IMR-90 (cell line): ENCODE results near the gene TBC1D8. TPM values are rescaled to one million over a fixed set of nuclear protein-coding genes. Genes with fewer than 3 reads are reported as not detected.

Source experiments
- ATAC-seq: fragments of 200-7000 bp; cut with Tn5 transposase; 2 replicates; pipeline ENCODE4 v1.9.1; 2020; ENCODE audit warnings: low read depth, mild to moderate bottlenecking, moderate library complexity
- BruUV-seq: library from RNA; stranded (reverse); fragments of 400-500 nt; replicated peaks from 2 replicates; lab custom pipeline; 2021; lab: Mats Ljungman, UMichigan
- CTCF ChIA-PET: fragments of 300-600 bp; formaldehyde crosslinking; extraction: SDS; loops from one replicate; lab custom pipeline; 2021; ENCODE audit warnings: antibody characterized with exemption; lab: Yijun Ruan, JAX
- POLR2A ChIA-PET: fragments of 300-600 bp; sonication (Branson Sonifier 250); formaldehyde crosslinking; loops from one replicate; lab custom pipeline; 2022; ENCODE audit warnings: antibody characterized with exemption; ENCODE audit not compliant: unreplicated experiment; lab: Charles Lee
- DNase-seq: peaks from one replicate; pipeline ENCODE4 v3.0.0; 2013
- H2AFZ ChIP-seq: replicated peaks from 2 replicates; pipeline ENCODE3; 2013; ENCODE audit warnings: low read length, mild to moderate bottlenecking; ENCODE audit not compliant: poor library complexity
- H2AK5ac ChIP-seq: 2 replicates; pipeline ENCODE4 v1.6.1; 2013; ENCODE audit warnings: low read depth, low read length, inconsistent platforms
- H2AK9ac ChIP-seq: replicated peaks from 2 replicates; pipeline ENCODE3; 2013; ENCODE audit warnings: mild to moderate bottlenecking, low read depth, low read length, moderate library complexity; ENCODE audit not compliant: poor library complexity
- H2BK120ac ChIP-seq: 2 replicates; pipeline ENCODE4 v1.6.1; 2013; ENCODE audit warnings: low read depth, low read length, inconsistent platforms
- H2BK15ac ChIP-seq: 3 replicates; pipeline ENCODE4 v1.6.1; 2013; ENCODE audit warnings: low read depth, low read length, inconsistent platforms
- H2BK20ac ChIP-seq: 2 replicates; pipeline ENCODE4 v1.6.1; 2013; ENCODE audit warnings: low read depth, mild to moderate bottlenecking, inconsistent platforms, low read length, moderate library complexity
- H2BK5ac ChIP-seq: 2 replicates; pipeline ENCODE4 v1.6.1; 2013; ENCODE audit warnings: mild to moderate bottlenecking, low read depth, low read length, inconsistent platforms; ENCODE audit not compliant: poor library complexity, severe bottlenecking
- H3K14ac ChIP-seq: replicated peaks from 2 replicates; pipeline ENCODE4 v1.6.1; 2013; ENCODE audit warnings: low read depth, low read length, inconsistent platforms
- H3K18ac ChIP-seq: 2 replicates; pipeline ENCODE4 v1.6.1; 2013; ENCODE audit warnings: low read depth, low read length, control low read depth
- H3K23ac ChIP-seq: 2 replicates; pipeline ENCODE4 v1.6.1; 2013; ENCODE audit warnings: low read depth, low read length, inconsistent platforms
- H3K27ac ChIP-seq: 2 replicates; pipeline ENCODE4 v1.5.1; 2013; ENCODE audit warnings: mild to moderate bottlenecking, control low read depth, low read length; ENCODE audit not compliant: insufficient read depth
- H3K27me3 ChIP-seq: 2 replicates; pipeline ENCODE4 v1.6.1; 2013; ENCODE audit warnings: low read length; ENCODE audit not compliant: control insufficient read depth, insufficient read depth
- H3K36me3 ChIP-seq: 2 replicates; pipeline ENCODE4 v1.6.1; 2013; ENCODE audit warnings: low read length, mixed read lengths; ENCODE audit not compliant: control insufficient read depth, insufficient read depth
- H3K4ac ChIP-seq: 2 replicates; pipeline ENCODE4 v1.6.1; 2013; ENCODE audit warnings: low read depth, low read length, inconsistent platforms
- H3K4me1 ChIP-seq: 2 replicates; pipeline ENCODE4 v1.6.1; 2013; ENCODE audit warnings: low read length, mixed read lengths; ENCODE audit not compliant: control insufficient read depth, insufficient read depth
- H3K4me2 ChIP-seq: 2 replicates; pipeline ENCODE4 v1.6.1; 2013; ENCODE audit warnings: low read depth, mild to moderate bottlenecking, control low read depth, low read length, moderate library complexity
- H3K4me3 ChIP-seq: 2 replicates; pipeline ENCODE4 v1.5.1; 2013; ENCODE audit warnings: low read depth, mild to moderate bottlenecking, control low read depth, low read length, moderate library complexity; ENCODE audit not compliant: insufficient read depth
- H3K56ac ChIP-seq: 2 replicates; pipeline ENCODE4 v1.6.1; 2013; ENCODE audit warnings: low read length, inconsistent platforms; ENCODE audit not compliant: insufficient read depth; ENCODE audit errors: extremely low read depth
- H3K79me1 ChIP-seq, 2 experiments: 2 replicates each; pipeline ENCODE4 v1.6.1; 2013; ENCODE audit warnings: low read length in 2 of 2, inconsistent platforms in 1 of 2, low read depth in 1 of 2
- H3K9ac ChIP-seq: 2 replicates; pipeline ENCODE4 v1.6.1; 2013; ENCODE audit warnings: low read depth, low read length, control low read depth
- H3K9me1 ChIP-seq: 2 replicates; pipeline ENCODE4 v1.6.1; 2013; ENCODE audit warnings: low read length, inconsistent platforms; ENCODE audit not compliant: insufficient read depth
- H3K9me3 ChIP-seq: 2 replicates; pipeline ENCODE4 v1.6.1; 2013; ENCODE audit warnings: low read length; ENCODE audit not compliant: control insufficient read depth, insufficient read depth
- H4K20me1 ChIP-seq: 2 replicates; pipeline ENCODE4 v1.6.1; 2013; ENCODE audit warnings: low read length, inconsistent platforms; ENCODE audit not compliant: insufficient read depth
- H4K5ac ChIP-seq: 2 replicates; pipeline ENCODE4 v1.6.1; 2013; ENCODE audit warnings: mild to moderate bottlenecking, low read depth, low read length, control low read depth
- H4K8ac ChIP-seq, 2 experiments: 2 replicates each; pipeline ENCODE4 v1.6.1; 2013; ENCODE audit warnings: low read depth in 2 of 2, low read length in 2 of 2, control low read depth in 1 of 2, inconsistent platforms in 1 of 2
- H4K91ac ChIP-seq: 2 replicates; pipeline ENCODE4 v1.6.1; 2013; ENCODE audit warnings: low read depth, low read length, inconsistent platforms; ENCODE audit not compliant: insufficient read depth
- BHLHE40 ChIP-seq: fragments of 150-350 bp; IDR thresholded peaks from 2 replicates; pipeline ENCODE4 v1.6.1; 2016; ENCODE audit warnings: mild to moderate bottlenecking, low read depth, low read length
- CEBPB ChIP-seq: IDR thresholded peaks from 2 replicates; pipeline ENCODE4 v1.6.1; 2012; ENCODE audit warnings: low read depth, low read length, improper control_type of control experiment
- CHD1 ChIP-seq: IDR thresholded peaks from 2 replicates; pipeline ENCODE4 v1.6.1; 2012; ENCODE audit warnings: low read depth, low read length, improper control_type of control experiment
- CTCF ChIP-seq: conservative IDR thresholded peaks from 2 replicates; pipeline ENCODE4 v1.5.1; 2012; ENCODE audit warnings: mild to moderate bottlenecking, low read depth, low read length, improper control_type of control experiment
- ELK1 ChIP-seq: fragments of 150-350 bp; IDR thresholded peaks from 2 replicates; pipeline ENCODE4 v1.6.1; 2016; ENCODE audit warnings: low read depth, mild to moderate bottlenecking, low read length, moderate library complexity, borderline replicate concordance
- FOS ChIP-seq: fragments of 150-350 bp; IDR thresholded peaks from 2 replicates; pipeline ENCODE4 v1.6.1; 2016; ENCODE audit warnings: low read depth, low read length
- MAFK ChIP-seq: IDR thresholded peaks from 2 replicates; pipeline ENCODE4 v1.6.1; 2012; ENCODE audit warnings: low read depth, low read length, improper control_type of control experiment
- MAZ ChIP-seq: IDR thresholded peaks from 2 replicates; pipeline ENCODE4 v1.6.1; 2012; ENCODE audit warnings: low read depth, mild to moderate bottlenecking, low read length, improper control_type of control experiment, moderate library complexity, borderline replicate concordance
- MXI1 ChIP-seq: IDR thresholded peaks from 2 replicates; pipeline ENCODE4 v1.6.1; 2012; ENCODE audit warnings: low read depth, mild to moderate bottlenecking, low read length, moderate library complexity, borderline replicate concordance
- NFE2L2 ChIP-seq: fragments of 150-350 bp; IDR thresholded peaks from 2 replicates; pipeline ENCODE4 v1.6.1; 2016; ENCODE audit warnings: low read depth, mild to moderate bottlenecking, low read length
- POLR2A ChIP-seq: IDR thresholded peaks from 2 replicates; pipeline ENCODE4 v1.6.1; 2012; ENCODE audit warnings: mild to moderate bottlenecking, low read depth, low read length
- RAD21 ChIP-seq: IDR thresholded peaks from 2 replicates; pipeline ENCODE4 v1.6.1; 2012; ENCODE audit warnings: low read length, improper control_type of control experiment
- RCOR1 ChIP-seq: IDR thresholded peaks from 2 replicates; pipeline ENCODE4 v1.6.1; 2012; ENCODE audit warnings: mild to moderate bottlenecking, low read length, improper control_type of control experiment; ENCODE audit not compliant: insufficient replicate concordance
- USF2 ChIP-seq: fragments of 150-350 bp; IDR thresholded peaks from 2 replicates; pipeline ENCODE4 v1.6.1; 2017; ENCODE audit warnings: mild to moderate bottlenecking, antibody characterized with exemption, low read length, low read depth
- WGBS, 2 experiments: methylation state at CpG; one replicate each; pipeline versions ENCODE4 v1.1.5 to v1.1.7; 2013; ENCODE audit warnings: missing lambda C conversion rate in 2 of 2; ENCODE audit not compliant: insufficient read length in 1 of 2; ENCODE audit errors: extremely low coverage in 2 of 2; 5-methylcytosine and 5-hydroxymethylcytosine counted together
- dilution Hi-C: fragments of 300-500 bp; cut with HindIII; formaldehyde crosslinking; loops from one replicate; pipeline ENCODE4 v1.14.3; 2018; ENCODE audit warnings: low sequenced_read_pairs; ENCODE audit not compliant: unreplicated experiment
- in situ Hi-C: fragments of 300-500 bp; cut with MboI; formaldehyde crosslinking; loops from 3 replicates; pipeline ENCODE4 v1.14.3; 2019; ENCODE audit warnings: low sequenced_read_pairs, inconsistent platforms, mixed read lengths
- intact Hi-C: fragments of 100-400 bp; cut with micrococcal nuclease; formaldehyde crosslinking; loops from 2 replicates; pipeline ENCODE4 v1.10.0; 2022
- polyA plus RNA-seq, 3 experiments: library from polyadenylated mRNA; depleted of rRNA; stranded (reverse); fragments of >200 nt; gene quantifications; 2 replicates each; pipeline ENCODE4 v1.2.3, GENCODE V29; 2012; ENCODE audit warnings: low replicate concordance in 1 of 3
- total RNA-seq: library from RNA; depleted of rRNA; stranded (reverse); fragments of >200 nt; gene quantifications from 2 replicates; pipeline ENCODE4 v1.2.3, GENCODE V29; 2012

TBC1D8 gene
- total and polyA plus RNA-seq, 2 of the 4 experiments (the other 2 are of a cell fraction): 1.3 to 1.5 TPM

DNA sequence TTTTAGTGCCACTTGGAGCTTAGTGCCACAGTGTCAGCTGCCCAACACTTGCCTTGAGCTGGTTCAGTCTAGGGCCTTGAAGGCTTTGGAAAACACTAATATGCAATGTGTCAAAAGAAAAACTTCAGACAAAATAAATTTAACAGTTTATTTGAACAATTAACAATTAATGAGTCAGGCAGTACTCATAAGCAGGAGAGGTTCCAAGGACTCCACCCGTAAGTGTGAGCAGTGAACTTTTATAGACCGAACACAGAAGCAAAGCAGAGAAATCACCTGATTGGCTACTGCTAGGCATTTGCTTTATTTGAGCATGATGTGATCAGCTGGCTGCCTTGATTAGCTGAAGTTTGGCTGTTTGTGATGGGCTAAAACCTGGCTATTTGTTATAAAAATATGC is 49.5 kb upstream of the TBC1D8 start:
- Histone ChIP-seq H2AFZ (no peak overlapping the region), H3K79me1 (no peaks in the 10 kb centered on the region), H3K9me1 (no peaks in the 10 kb centered on the region), H3K36me3 (no peaks in the 10 kb centered on the region), H3K18ac (no peak overlapping the region), H3K27me3 (peaks cover 4% of the 10 kb centered on the region), H3K4me2 (no peak overlapping the region), H3K9ac (no peak overlapping the region), H3K9me3 (no peaks in the 10 kb centered on the region), H3K23ac (no peak overlapping the region), H2BK15ac (no peak overlapping the region), H2BK5ac (no peak overlapping the region), H4K20me1 (no peaks in the 10 kb centered on the region), H3K4ac (no peak overlapping the region), H3K14ac (0 out of 2 replicates have a peak overlapping the region, but pooled peaks have one; percentile 48), H3K56ac (no peak overlapping the region), H4K5ac (no peak overlapping the region), H2AK5ac (no peak overlapping the region), H2BK20ac (no peak overlapping the region), H2BK120ac (no peak overlapping the region), H3K4me1 (no peaks in the 10 kb centered on the region; the same call in 1 of the 2 replicates), H2AK9ac (no peak overlapping the region), H4K8ac (no peak overlapping the region), H3K27ac (no peak overlapping the region), H3K4me3 (no peak overlapping the region), H4K91ac (no peak overlapping the region)
- DNase-seq: peak; percentile 31
- ChIA-PET POLR2A (no interaction called here), CTCF (interaction anchor here (0.6 to 1.8 kb wide), 2 partner anchors 12 to 66 kb away, joined by 4 to 8 read pairs; no protein-coding TSS in a partner anchor)
- BruUV-seq: no TSS peak
- dilution Hi-C loops: no loop called here
- TF ChIP-seq RAD21: no peak
- TF ChIP-seq MAZ: no peak
- TF ChIP-seq NFE2L2: no peak
- TF ChIP-seq MAFK: no peak
- no peak for TF ChIP-seq BHLHE40
- no peak for TF ChIP-seq CTCF
- no peak for TF ChIP-seq ELK1
- no peak for TF ChIP-seq CHD1
- TF ChIP-seq RCOR1: no peak
- no peak for TF ChIP-seq MXI1
- no peak for TF ChIP-seq USF2
- no peak for TF ChIP-seq CEBPB
- TF ChIP-seq FOS: no peak
- no peak for TF ChIP-seq POLR2A
- in situ Hi-C loops: loop anchor here (25.0 kb wide), 1 partner anchor 588 kb away; no protein-coding TSS in a partner anchor
- ATAC-seq: no peak
- intact Hi-C loops: loop anchor here (10.0 kb wide), 1 partner anchor 476 kb away; no protein-coding TSS in a partner anchor
- WGBS, 2 experiments: 40% methylated on average over 1 of the region's 2 CpGs; no CpG with 5 or more reads in 1 of the 2 experiments
